Stimulated activated CD8-positive, alpha-beta memory T cell treated with anti-CD3 and anti-CD28 coated beads, Interleukin-15, amount 100 ng/mL, for 4 hours (primary cell): ENCODE data around the gene GINM1.

ENCODE experiments used
- DNase-seq, 2 donors: peaks; one replicate each; pipeline ENCODE4 v3.0.0-alpha.2; 2020; ENCODE audit warnings: low read depth in 2 of 2

The GINM1 gene, protein sequence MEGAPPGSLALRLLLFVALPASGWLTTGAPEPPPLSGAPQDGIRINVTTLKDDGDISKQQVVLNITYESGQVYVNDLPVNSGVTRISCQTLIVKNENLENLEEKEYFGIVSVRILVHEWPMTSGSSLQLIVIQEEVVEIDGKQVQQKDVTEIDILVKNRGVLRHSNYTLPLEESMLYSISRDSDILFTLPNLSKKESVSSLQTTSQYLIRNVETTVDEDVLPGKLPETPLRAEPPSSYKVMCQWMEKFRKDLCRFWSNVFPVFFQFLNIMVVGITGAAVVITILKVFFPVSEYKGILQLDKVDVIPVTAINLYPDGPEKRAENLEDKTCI

DNA sequence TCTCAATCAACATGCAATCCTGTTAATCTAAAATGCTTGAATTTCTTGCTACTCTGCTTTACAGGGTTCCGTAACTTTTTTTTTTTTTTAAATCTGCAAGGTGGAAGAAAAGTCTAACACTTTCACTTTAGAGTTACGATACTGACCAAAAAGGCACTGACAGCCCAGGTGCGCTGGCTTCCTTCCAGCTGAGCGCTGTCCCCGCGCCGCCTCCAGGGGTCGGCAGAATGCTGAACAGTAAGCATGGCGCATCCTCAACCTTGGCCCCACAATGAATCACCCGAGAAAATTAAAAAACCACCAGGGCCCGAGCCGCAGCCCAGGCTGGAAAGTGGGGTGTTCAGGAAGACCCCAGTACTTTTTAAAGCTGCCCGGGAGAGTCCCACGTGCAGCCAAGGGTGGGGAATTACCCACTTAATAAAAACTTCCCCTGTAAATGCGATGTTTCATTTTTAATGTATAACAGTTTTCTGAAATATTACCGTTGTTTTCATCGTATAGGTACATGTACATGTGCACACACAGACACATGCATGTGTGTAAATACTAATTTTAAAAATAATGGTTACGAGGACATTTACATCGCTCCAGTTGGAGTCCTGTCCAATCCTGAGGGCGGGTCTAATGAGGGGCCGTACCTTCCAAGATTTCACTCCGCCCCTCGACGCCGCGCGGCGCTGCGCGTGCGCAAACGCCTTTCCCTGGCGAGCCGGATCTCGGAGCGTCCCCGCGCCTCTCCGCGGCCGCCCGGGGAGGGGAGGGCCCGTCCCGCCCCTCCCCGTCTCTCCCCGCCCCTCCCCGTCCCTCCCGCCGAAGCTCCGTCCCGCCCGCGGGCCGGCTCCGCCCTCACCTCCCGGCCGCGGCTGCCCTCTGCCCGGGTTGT lies at the start of gene GINM1:
Gene GINM1 (plus strand): TSS at position 849 of the 883 bp plus-strand sequence. CDS start 40 bp downstream, outside the sequence.
- peak; percentile 86 to 88 for DNase-seq

GRCh38 chr6:149529650-149530049 lies 36.5 kb upstream of the GINM1 start:
- DNase-seq, result no peak

DNA sequence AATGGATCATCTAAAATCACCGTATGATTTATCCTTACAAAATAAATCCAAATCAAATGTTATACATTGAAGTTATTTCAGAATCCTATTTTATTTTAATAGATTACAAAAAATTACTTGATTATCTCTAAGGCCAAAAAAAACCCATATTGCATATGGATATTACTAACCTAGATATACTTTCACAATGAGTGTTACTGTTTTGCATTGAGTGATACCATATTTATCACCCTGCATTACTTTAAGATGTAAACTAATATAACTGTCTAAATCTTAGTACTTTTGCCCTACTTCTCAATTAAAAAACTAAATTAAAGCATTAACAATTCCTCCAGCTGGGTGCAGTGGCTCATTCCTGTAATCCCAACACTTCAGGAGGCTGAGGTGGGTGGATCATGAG lies 31.4 kb upstream of the GINM1 start:
- DNase-seq, result no peak

- no peak for DNase-seq
Measured at GRCh38 chr6:149541139-149541538, 25.0 kb upstream of the GINM1 start.

GRCh38 chr6:149544646-149545257 lies 21.4 kb upstream of the GINM1 start:
- no peak for DNase-seq

DNA sequence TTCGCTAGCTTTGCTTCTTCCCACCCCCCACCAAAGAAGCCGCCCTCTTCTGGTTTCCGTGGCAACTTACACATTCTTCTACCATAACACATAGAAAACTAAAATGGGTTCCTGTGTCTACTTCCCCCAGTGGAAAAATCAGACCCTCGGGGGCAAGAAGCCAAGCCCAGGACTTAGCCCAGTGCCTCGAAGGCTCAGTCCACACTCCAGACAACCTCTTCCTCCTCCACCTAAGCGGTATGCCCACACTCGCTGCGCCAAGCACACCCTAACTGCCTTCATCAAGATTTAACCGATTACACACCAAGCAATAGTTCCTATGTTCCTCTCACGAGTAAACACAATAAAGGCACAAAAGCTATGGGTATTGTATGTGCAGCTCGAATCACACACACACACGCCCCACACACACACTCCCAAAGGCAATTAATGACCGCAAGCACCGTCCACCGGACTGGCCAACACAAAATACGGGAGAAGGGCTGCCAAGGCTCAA lies 20.9 kb upstream of the GINM1 start:
- DNase-seq, result peak; percentile 14 to 38

- DNase-seq, result peak; percentile 89 to 90
Measured at GRCh38 chr6:149545754-149546471, 20.3 kb upstream of the GINM1 start, which contains the start of gene PPIL4. TSS of gene PPIL4 (minus strand) at chr6:149546043. CDS start at chr6:149546005, 38 bp downstream.

- DNase-seq, result no peak
Measured at GRCh38 chr6:149551920-149552319, 14.3 kb upstream of the GINM1 start.

DNA sequence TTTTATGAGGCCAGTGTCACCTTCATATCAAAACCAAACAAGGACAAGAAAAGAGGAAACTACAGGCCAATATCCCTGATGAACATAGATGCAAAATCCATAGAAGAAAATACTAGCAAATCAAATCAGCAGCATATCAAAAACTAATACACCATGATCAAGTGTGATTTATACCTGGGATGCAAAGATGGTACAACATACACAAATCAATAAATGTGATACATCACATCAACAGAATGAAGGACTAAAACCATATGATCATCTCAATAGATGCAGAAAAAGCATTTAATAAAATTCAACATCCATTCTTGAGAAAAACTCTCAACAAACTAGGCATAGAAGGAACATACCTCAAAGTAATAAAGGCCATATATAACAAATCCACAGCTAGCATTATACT lies 8.1 kb upstream of the GINM1 start:
- DNase-seq, result no peak

DNA sequence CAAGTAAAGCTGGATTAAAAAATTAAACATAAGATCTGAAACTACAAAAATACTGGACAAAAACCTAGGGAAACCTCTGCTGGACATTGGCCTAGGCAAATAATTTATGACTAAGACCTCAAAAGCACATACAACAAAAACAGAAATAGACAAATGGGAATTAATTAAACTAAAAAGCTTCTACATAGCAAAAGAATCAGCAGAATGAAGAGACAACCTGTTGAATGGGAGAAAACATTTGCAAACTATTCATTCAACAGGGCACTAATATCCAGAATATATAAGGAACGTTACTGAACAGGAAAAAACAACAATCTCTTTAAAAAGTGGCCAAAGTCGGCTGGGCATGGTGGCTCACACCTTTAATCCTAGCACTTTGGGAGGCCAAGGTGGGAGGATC lies 6.8 kb upstream of the GINM1 start:
- DNase-seq, result no peak

DNA sequence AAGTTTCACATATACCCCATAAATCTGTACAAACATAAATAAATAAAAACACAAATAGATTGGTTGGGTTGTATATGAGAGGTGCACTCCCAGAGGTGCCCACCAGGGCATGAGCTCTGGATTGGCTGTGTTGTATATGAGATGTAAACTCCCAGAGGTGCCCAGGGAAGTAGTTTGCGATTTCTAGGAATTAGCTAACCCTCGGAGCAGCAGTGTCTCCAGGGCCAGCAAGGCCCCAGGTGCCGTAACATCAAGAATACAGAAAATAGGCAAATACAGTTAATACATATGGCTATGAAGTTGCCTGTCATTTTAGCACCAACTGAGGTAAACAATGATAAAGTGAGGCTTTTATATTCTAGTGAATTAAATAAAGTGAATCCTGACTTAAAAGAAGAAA lies 5.4 kb upstream of the GINM1 start:
- no peak for DNase-seq

GRCh38 chr6:149563203-149563927 lies 2.8 kb upstream of the GINM1 start:
- no peak for DNase-seq

GRCh38 chr6:149563928-149564325 lies 2.2 kb upstream of the GINM1 start:
- DNase-seq, result no peak

GRCh38 chr6:149566410-149567193 lies 427 bp downstream of the GINM1 start:
- peak; percentile 32 to 37 for DNase-seq

DNA sequence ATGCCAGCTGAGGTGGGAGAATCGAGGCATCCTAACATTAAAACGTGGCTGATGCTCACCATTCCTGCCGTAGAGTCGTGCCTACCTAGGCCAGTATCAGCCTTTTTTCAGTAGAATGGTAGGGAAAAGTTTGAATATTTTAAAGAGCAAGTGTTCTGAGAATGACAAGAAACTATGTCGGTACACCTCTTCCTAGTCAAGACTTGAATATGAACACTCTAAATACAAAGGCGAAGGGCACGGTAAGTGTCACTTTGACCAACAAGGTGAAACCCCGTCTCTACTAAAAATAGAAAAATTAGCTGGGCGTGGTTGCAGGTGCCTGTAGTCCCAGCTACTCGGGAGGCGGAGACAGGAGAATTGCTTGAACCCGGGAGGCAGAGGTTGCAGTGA lies 1.0 kb downstream of the GINM1 start:
- no peak for DNase-seq

- no peak for DNase-seq
Measured at GRCh38 chr6:149567945-149568585, 1.9 kb downstream of the GINM1 start.

GRCh38 chr6:149580880-149581279 lies 14.7 kb downstream of the GINM1 start:
- DNase-seq, result no peak

GRCh38 chr6:149581349-149581748 lies 15.2 kb downstream of the GINM1 start:
- DNase-seq, result no peak

DNA sequence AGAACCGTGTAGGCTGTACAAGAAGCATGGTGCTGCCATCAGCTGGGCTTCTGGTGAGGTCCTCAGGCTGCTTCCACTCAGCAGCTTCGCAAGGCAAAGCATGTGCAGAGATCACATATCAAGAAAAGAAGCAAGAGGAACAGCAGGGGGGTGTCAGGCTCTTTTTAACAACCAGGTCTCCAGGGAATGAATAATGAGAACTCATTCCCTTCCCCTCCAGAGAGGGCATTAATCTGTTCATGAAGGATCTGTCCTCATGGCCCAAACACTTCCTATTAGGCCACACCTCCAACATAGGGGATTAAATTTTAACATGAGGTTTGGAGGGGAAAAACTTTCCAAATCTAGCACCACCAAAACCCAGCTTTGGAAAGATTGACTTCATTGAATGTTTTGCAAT lies 20.0 kb downstream of the GINM1 start:
- DNase-seq, result no peak

DNA sequence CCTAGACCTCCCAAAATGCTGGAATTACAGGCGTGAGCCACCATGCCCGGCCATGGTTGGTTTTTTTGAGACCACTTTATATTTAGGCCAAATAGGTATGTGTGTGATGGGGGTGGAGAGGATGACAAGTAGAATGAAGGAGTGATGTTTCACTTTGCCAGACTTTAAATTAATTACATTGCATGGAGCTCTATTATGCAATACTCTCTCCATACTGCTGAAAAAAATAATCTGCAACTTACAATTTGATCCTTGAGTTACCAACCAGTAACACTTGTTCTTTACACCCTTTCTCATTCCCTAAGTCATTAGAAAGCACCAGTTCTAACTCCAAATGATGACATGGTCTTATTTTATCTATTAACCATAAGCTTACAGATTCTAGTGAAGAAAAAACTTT lies 26.8 kb downstream of the GINM1 start:
- DNase-seq, result no peak
